NCI-H2196 treated with DMSO at 0.1 percent for 48 hours (cell line): Measurements from ENCODE around the gene TAOK1.
"Not testable (repeated sequence)": the region's sequence is repeated elsewhere in the genome, so short reads cannot be mapped to it uniquely, and the experiment has no call there.

Experiments used
- DNase-seq: peaks from one replicate; lab custom pipeline; 2025; ENCODE audit not compliant: unreplicated experiment; lab: John Stamatoyannopoulos, UW

The TAOK1 gene

DNA sequence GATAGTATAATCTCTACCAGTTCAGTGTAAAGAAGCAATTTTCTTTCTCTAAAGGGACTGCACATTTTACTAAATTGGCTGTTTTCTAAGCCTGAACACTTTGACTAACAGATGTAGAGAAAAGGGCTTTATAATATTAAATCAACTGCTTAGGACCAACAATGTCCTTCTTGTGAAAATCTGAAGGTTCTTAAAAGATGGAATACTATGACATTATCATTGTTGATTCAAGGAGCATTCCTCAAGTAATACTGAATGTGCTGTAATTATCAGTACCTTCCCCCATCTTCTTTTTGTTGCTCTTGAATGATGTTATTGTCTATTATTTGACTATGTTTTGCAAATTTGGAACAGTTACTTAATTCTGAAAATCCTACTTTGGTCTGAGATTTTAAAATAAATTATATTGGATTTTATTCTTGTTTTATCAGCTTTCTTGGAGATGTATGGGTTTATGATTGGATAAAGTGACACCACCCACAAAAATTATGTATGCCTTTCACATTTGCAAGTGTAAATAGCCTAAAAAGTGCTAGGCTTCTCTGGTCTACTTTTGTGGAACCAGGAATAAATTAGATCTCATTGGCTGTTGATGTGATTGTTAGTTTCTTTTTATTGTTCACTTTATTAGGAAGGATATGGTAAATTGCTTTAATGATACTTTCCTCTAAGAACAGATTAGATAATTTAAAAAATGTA is 53.0 kb downstream of the TAOK1 start:
- no peak for DNase-seq

DNA sequence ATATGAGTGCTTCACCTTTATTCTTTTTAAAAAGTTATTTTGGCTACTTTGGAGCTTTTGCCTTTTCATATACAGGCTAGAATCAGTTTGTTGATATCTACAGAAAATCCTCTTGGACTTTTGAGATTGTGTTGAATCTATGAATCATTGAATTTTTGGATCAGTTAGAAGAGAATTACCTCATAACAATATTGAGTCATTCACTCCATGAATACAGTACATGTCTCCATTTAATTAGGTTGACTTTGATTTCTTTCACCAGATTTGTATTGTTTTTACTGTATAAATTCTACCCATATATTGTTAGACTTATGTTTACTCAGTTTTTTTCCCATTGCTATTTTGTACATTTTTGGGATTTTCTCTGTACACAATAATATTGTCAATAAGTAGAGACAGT is 54.4 kb downstream of the TAOK1 start:
- no peak for DNase-seq

- no peak for DNase-seq
These were observed 55.7 kb downstream of the TAOK1 start for GRCh38 chr17:29445844-29446243.

- no peak for DNase-seq
These were observed 59.9 kb downstream of the TAOK1 start for GRCh38 chr17:29449865-29450671.

DNA sequence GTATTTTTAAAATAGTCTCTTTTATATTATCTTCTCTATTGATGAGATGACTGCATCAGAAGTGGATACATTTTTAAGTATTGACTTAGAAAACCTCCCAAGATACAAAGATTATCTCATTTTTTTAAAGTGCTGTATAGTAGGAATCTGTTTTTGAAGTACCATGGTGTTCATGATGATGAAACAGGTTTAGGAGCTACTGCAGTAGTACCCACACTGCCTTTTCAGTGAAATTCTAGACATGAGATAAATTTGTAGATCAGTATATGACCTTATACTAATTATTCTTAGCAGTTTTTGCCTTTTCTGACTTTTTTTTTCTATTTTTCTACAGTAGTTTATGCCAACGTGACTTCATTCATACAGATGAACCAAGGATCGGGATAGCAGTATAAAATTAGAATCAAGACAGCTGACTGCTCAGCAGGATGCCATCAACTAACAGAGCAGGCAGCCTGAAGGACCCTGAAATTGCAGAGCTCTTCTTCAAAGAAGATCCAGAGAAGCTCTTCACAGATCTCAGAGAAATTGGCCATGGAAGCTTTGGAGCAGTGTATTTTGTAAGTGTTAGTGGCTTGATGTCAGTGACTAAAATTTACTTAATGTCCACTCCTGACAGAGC is 61.1 kb downstream of the TAOK1 start:
- DNase-seq, result no peak

DNA sequence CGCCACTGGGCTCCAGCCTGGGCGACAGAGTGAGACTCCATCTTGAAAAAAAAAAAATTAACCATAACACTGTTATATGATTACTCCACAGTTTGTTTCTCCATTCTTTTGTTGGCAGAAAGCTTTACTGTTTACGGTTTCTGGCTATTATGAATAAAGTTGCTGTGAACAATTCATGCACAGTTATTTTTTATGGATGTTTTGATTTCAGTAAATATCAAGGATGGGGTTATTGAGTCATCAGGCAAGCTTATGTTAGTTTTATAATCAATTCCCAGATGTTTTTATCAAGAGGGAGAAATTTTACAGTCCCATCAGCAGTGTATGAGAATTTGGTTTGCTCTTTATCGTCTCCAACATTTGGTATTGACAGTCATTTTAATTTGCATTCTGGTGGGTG is 67.9 kb downstream of the TAOK1 start:
- no peak for DNase-seq

DNA sequence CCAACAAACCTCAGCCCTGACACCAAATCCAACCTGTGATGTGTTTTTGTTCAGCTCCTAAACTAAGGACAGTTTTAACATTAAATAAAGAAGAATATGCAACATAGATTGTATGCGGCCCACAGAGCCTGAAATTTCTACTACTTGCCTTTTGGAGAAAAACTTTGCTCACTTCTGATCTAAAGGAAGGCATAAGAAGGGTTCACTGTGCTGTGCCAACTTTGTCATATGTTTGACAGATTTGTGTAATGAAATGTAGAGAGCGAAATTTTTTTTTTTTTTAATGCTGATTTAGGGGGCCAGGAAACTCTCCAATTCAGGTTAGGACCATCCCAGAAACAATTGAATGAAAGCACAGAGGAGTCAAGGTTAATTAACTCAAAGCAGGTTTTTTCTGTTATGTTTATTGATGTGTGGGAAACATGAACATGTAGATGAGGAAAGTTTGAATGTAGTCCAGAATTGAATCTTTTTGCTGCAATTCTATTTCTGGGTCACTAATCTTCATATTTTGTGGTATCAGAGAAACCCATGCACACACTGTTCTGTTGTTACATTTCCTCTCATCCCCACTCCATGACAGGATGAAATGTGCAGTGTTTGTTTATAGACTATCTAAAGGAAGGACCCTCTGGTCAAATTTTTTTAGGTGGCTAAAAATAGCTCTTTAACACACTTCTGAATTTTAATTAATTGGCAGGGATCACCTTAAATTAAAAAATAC is 71.5 kb downstream of the TAOK1 start:
- no peak for DNase-seq

DNA sequence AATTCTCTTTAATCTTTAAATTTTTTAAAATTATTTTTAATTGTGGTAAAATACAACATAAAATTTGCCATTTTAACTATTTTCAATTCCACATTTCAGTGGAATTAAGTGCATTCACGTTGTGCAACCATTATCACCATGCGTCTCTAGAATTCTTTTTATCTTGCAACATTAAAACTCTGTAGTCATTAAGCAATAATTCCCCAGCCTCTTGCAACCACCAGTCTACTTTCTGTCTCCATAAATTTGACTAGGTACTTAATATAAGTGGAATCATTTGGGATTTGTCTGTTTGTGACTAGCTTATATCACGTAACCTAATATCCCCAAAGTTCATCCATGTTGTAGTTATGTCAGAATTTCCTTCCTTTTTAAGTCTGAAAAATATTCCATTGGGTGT is 79.1 kb downstream of the TAOK1 start:
- DNase-seq, result no peak

DNA sequence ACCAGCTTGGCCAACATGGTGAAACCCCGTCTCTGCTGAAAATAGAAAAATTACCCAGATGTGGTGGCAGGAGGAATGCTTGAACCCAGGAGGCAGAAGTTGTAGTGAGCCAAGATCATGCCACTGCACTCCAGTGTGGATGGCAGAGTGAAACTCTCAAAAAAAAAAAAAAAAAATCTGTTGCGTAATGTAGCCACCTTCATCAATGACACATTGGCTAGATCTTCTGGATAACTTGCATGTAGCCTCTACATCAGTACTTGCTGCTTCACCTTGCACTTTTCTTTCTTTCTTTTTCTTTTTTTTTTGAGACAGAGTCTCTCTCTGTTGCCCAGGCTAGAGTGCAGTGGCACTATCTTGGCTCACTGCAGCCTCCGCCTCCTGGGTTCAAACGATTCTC is 83.3 kb downstream of the TAOK1 start:
- not testable (repeated sequence) for DNase-seq

- no peak for DNase-seq
These were observed 84.1 kb downstream of the TAOK1 start for GRCh38 chr17:29474297-29474696.

- no peak for DNase-seq
These were observed 85.7 kb downstream of the TAOK1 start for GRCh38 chr17:29475891-29476290.

DNA sequence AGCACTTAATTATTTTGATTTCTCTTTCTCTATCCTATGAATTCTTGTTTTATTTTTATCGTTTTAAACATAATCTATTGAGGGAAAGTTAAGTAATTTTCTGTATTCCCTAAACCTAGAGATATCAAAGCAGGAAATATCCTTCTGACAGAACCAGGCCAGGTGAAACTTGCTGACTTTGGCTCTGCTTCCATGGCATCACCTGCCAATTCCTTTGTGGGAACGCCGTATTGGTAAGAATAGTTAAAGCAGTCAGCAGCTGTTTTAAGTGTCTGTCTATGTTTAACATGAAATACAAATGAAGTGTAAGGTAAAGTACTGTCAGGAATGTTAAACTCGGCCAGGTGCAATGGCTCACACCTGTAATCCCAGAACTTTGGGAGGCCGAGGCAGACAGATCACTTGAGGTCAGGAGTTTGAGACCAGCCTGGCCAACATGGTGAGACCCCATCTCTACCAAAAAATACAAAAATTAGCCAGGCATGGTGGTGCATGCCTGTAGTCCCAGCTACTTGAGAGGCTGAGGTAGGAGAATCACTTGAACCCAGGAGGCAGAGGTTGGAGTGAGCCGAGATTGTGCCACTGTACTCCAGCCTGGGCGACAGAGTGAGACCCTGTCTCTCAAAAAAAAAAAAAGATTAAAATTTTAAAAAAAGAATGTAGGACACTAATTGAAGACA is 90.2 kb downstream of the TAOK1 start:
- not testable (repeated sequence) for DNase-seq

DNA sequence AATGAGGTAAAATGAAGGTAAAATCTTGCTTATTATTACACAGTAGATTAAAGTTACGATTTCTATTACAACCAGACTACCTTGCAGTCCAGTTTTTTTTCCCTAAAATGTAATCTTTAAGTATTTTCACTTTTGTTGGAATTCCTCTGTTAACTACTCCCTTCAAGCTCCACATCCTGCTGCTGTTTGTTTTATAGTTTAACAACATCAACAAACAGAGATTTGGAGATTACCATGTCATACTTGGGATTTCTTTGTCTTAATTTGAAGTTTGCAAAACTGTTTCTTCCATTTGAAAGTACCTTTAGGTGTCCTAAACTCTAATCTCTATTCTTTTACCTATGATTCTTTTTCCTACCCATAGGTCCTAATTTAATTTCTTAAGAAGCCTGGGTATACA is 93.3 kb downstream of the TAOK1 start:
- no peak for DNase-seq

DNA sequence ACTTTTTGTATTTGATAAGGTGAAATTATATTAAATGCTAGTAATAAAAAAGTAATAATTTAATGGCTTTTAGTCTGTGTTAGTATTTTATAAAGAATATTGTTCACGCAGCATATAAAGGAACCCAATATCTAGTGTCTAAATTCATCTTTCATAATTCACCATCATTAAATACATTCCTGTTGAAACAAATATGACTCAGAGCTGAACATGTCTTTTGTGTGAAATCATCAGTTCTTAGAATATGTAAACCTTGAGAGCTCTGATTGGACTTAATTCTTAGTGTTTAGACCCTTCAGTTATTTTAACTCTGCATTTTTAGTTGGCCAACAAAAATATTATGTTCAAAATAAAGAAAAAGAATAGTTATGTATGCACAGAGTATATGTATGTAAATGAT is 104.8 kb downstream of the TAOK1 start:
- no peak for DNase-seq

- no peak for DNase-seq
These were observed 114.5 kb downstream of the TAOK1 start for GRCh38 chr17:29504711-29505110.

- DNase-seq, result no peak
These were observed 115.7 kb downstream of the TAOK1 start for GRCh38 chr17:29505836-29506235.

GRCh38 chr17:29510953-29511352 is 120.8 kb downstream of the TAOK1 start:
- no peak for DNase-seq

DNA sequence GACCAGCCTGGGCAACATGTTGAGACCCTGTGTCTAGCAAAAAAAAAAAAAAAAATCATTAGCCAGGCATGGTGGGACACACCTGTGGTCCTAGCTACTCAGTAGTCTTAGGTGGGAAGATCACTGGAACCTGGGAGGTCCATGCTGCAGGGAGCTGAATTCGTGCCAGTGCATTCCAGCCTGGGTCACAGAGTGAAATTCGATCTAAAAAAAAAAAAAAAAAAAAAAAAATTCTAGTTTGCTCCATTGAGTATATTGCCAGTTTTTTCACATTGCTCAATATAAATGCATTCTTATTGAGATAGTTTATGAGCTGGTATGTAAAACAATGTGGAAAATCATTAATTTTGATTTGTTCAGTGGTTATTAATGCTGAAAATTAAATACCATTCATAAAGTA is 124.6 kb downstream of the TAOK1 start:
- no peak for DNase-seq

GRCh38 chr17:29518359-29518758 is 128.2 kb downstream of the TAOK1 start:
- no peak for DNase-seq

GRCh38 chr17:29524692-29525091 is 134.5 kb downstream of the TAOK1 start:
- no peak for DNase-seq

- no peak for DNase-seq
These were observed 136.2 kb downstream of the TAOK1 start for GRCh38 chr17:29526322-29526721.
